ENCODE measurements around the gene KCNAB3.

The KCNAB3 gene

GRCh38 chr17:7903154-7904103, 26.2 kb downstream of the KCNAB3 start:
- no peak for DNase-seq (ENCODE audit: low read depth in 1 of 2, low spot score in 1 of 2)

- DNase-seq (ENCODE audit: low read depth in 1 of 2, low spot score in 1 of 2) = no peak
Observed at GRCh38 chr17:7897773-7898172, 31.9 kb downstream of the KCNAB3 start.

GRCh38 chr17:7897090-7897489, 32.6 kb downstream of the KCNAB3 start:
- no peak for DNase-seq (ENCODE audit: low read depth in 1 of 2, low spot score in 1 of 2)

GRCh38 chr17:7894866-7895265, 34.8 kb downstream of the KCNAB3 start:
- no peak for DNase-seq (ENCODE audit: low read depth in 1 of 2, low spot score in 1 of 2)

- DNase-seq (ENCODE audit: low read depth in 1 of 2, low spot score in 1 of 2) = no peak
Observed at GRCh38 chr17:7894226-7894625, 35.4 kb downstream of the KCNAB3 start.

GRCh38 chr17:7893187-7893880, 36.3 kb downstream of the KCNAB3 start:
- no peak for DNase-seq (ENCODE audit: low read depth in 1 of 2, low spot score in 1 of 2)

- DNase-seq (ENCODE audit: low read depth in 1 of 2, low spot score in 1 of 2) = no peak
Observed at GRCh38 chr17:7889166-7889955, 40.3 kb downstream of the KCNAB3 start.

- DNase-seq (ENCODE audit: low read depth in 1 of 2, low spot score in 1 of 2) = peak; percentile 22 to 44
Observed at GRCh38 chr17:7888184-7888920, 41.3 kb downstream of the KCNAB3 start, which contains the start of gene CHD3. CHD3 (plus strand) TSS chr17:7888789; CDS start chr17:7889001, 212 bp downstream.

- peak; percentile 66 to 90 for DNase-seq (ENCODE audit: low read depth in 1 of 2, low spot score in 1 of 2)
Observed at GRCh38 chr17:7887482-7888183, 42.0 kb downstream of the KCNAB3 start.

GRCh38 chr17:7887038-7887481, 42.6 kb downstream of the KCNAB3 start:
- no peak for DNase-seq (ENCODE audit: low read depth in 1 of 2, low spot score in 1 of 2)

- peak in 1 of 2 donors; percentile 30 for DNase-seq (ENCODE audit: low read depth in 1 of 2, low spot score in 1 of 2)
Observed at GRCh38 chr17:7886227-7887037, 43.2 kb downstream of the KCNAB3 start.

- peak; percentile 17 to 24 for DNase-seq (ENCODE audit: low read depth in 1 of 2, low spot score in 1 of 2)
Observed at GRCh38 chr17:7885367-7886226, 44.1 kb downstream of the KCNAB3 start.

GRCh38 chr17:7884581-7885366, 44.9 kb downstream of the KCNAB3 start:
- peak in 1 of 2 donors; percentile 22 for DNase-seq (ENCODE audit: low read depth in 1 of 2, low spot score in 1 of 2)

- DNase-seq (ENCODE audit: low read depth in 1 of 2, low spot score in 1 of 2) = peak in 1 of 2 donors; percentile 39
Observed at GRCh38 chr17:7883781-7884386, 45.8 kb downstream of the KCNAB3 start.

- DNase-seq (ENCODE audit: low read depth in 1 of 2, low spot score in 1 of 2) = no peak
Observed at GRCh38 chr17:7882629-7883028, 47.0 kb downstream of the KCNAB3 start.

- DNase-seq (ENCODE audit: low read depth in 1 of 2, low spot score in 1 of 2) = no peak
Observed at GRCh38 chr17:7882068-7882467, 47.6 kb downstream of the KCNAB3 start.
